ENCODE data around the gene ETFB. TPM values are rescaled to one million over a fixed set of nuclear protein-coding genes. Genes with fewer than 3 reads are reported as not detected.

Gene ETFB
- total and polyA plus RNA-seq, 7 donors: 59.5 to 361 (median 158) TPM

GRCh38 chr19:51301266-51301665 lies 64.9 kb downstream of the ETFB start:
- no peak overlapping the region for H3K4me3 ChIP-seq
- no peak for DNase-seq
- no peaks in the 10 kb centered on the region for H3K36me3 ChIP-seq
- H3K4me1 ChIP-seq: no peaks in the 10 kb centered on the region
- no peak for TF ChIP-seq EP300 (IDR thresholded peaks at IDR 0.05)
- TF ChIP-seq POLR2AphosphoS5 (IDR thresholded peaks at IDR 0.05): no peak
- TF ChIP-seq POLR2A (IDR thresholded peaks at IDR 0.05): no peak
- TF ChIP-seq, protein P1, sequence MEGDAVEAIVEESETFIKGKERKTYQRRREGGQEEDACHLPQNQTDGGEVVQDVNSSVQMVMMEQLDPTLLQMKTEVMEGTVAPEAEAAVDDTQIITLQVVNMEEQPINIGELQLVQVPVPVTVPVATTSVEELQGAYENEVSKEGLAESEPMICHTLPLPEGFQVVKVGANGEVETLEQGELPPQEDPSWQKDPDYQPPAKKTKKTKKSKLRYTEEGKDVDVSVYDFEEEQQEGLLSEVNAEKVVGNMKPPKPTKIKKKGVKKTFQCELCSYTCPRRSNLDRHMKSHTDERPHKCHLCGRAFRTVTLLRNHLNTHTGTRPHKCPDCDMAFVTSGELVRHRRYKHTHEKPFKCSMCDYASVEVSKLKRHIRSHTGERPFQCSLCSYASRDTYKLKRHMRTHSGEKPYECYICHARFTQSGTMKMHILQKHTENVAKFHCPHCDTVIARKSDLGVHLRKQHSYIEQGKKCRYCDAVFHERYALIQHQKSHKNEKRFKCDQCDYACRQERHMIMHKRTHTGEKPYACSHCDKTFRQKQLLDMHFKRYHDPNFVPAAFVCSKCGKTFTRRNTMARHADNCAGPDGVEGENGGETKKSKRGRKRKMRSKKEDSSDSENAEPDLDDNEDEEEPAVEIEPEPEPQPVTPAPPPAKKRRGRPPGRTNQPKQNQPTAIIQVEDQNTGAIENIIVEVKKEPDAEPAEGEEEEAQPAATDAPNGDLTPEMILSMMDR (IDR thresholded peaks at IDR 0.05): no peak
- WGBS, 2 donors: 66 to 80% methylated on average over 7 of the region's 7 CpGs
- peaks cover 0 to 13% (median 6%) of the 10 kb centered on the region in 4 donors for H3K9me3 ChIP-seq
- H3K27ac ChIP-seq: no peak overlapping the region
- peaks cover 0 to 8% (median 0%) of the 10 kb centered on the region in 3 donors for H3K27me3 ChIP-seq
- intact Hi-C loops (cut with DNase I): no loop called here

- no peak for DNase-seq
- TF ChIP-seq EP300 (IDR thresholded peaks at IDR 0.05) (no peak), POLR2AphosphoS5 (IDR thresholded peaks at IDR 0.05) (no peak), POLR2A (IDR thresholded peaks at IDR 0.05) (no peak)
- TF ChIP-seq, protein P1 (IDR thresholded peaks at IDR 0.05): no peak
- Histone ChIP-seq H3K4me1 (no peaks in the 10 kb centered on the region), H3K27me3 (peaks cover 0 to 36% (median 20%) of the 10 kb centered on the region in 3 donors), H3K27ac (no peak overlapping the region), H3K36me3 (no peaks in the 10 kb centered on the region), H3K4me3 (no peak overlapping the region), H3K9me3 (no peaks in the 10 kb centered on the region)
- intact Hi-C loops (cut with DNase I): no loop called here
- WGBS, 2 donors: 39 to 68% methylated on average over 5 of the region's 5 CpGs
Measured at GRCh38 chr19:51297406-51297805, 68.8 kb downstream of the ETFB start.

DNA sequence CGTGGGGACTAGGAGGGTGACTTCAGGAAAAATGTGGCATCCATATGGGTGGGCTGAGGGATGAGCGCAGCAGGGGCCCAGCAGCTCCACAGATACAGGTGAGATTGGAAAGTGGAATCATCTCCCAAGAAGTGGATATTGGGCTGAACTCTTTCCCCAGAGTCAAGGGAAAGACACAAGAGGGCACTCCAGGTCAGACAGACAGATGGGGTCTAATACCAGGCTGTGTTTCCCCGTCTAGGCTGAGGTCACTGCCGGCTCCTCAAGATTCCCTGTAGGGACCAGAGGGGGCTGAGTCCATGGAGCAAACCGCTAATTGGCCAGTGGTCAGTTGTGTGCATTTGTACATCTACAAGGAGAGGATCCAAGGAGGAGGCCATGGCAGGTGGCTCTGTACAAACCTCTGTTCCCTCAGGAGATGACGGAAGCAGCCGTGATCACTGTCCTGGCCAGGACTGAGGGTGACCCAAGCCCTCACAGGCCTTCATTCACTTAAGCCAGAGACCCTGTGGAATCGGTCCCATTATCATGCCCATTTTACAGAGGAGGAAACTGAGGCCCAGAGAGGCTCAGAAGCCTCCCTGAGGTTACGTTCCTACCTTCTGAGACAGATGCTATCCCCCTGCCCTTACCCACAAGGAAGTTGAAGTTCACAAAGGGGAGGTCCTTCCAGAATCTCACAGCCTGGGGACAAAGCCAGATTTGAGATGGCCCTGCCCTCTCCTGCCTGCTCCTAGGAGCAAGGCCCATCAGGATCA lies 69.7 kb downstream of the ETFB start:
- DNase-seq: no peak
- Histone ChIP-seq H3K27me3 (peaks cover 0 to 36% (median 20%) of the 10 kb centered on the region in 3 donors), H3K36me3 (no peaks in the 10 kb centered on the region), H3K4me1 (no peaks in the 10 kb centered on the region), H3K4me3 (no peak overlapping the region), H3K27ac (no peak overlapping the region), H3K9me3 (no peaks in the 10 kb centered on the region)
- WGBS, 2 donors: 57 to 61% methylated on average over 9 of the region's 9 CpGs
- intact Hi-C loops (cut with DNase I): no loop called here
- TF ChIP-seq EP300 (IDR thresholded peaks at IDR 0.05) (no peak), POLR2AphosphoS5 (IDR thresholded peaks at IDR 0.05) (no peak), POLR2A (IDR thresholded peaks at IDR 0.05) (no peak)
- TF ChIP-seq, protein P1 (IDR thresholded peaks at IDR 0.05): no peak

DNA sequence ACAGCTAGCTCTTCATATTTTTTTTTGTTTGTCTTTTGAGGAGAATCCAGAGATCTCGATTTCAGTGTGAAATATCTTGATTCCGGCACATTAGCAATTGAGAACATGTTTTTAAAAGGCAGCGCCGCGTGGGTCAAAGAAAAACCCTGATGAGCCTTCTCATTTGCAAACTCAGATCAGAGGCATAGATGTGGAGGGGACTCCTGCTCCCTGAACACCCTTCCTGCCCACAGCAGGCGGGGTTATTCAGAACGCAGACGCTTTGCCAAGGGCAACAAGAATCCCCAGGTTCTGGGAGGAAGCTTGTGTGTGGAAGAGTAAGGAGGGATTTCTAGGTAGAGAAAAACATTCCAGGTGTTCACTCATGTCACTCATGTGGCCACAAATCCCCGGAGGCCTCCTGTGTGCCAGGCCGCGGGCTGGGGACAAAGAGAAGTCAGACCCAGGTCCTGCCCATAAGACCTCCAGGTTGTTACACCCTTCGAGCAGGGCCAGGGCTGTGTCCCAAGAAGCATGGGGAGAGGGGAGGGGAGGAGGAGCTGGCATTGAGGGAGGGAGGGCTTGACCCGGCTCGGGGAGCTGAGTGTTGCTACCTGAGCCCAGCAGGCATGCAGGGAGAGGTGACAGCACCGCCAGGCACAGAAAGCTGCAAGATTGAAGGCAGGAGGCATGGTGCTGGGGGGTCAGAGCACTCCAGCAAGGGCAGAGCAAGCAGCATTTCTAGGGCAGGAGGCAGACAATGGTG lies 70.6 kb downstream of the ETFB start:
- H3K4me3 ChIP-seq: no peak overlapping the region
- H3K27me3 ChIP-seq: peaks cover 0 to 36% (median 20%) of the 10 kb centered on the region in 3 donors
- H3K9me3 ChIP-seq: peaks cover 0 to 2% (median 0%) of the 10 kb centered on the region in 4 donors
- TF ChIP-seq POLR2A (IDR thresholded peaks at IDR 0.05) (no peak), EP300 (IDR thresholded peaks at IDR 0.05) (no peak)
- TF ChIP-seq, protein P1 (IDR thresholded peaks at IDR 0.05): no peak
- 48 to 58% methylated on average over 15 of the region's 15 CpGs for WGBS, 2 donors
- no peaks in the 10 kb centered on the region for H3K4me1 ChIP-seq
- no peak overlapping the region for H3K27ac ChIP-seq
- no peak for DNase-seq
- H3K36me3 ChIP-seq: no peaks in the 10 kb centered on the region
- intact Hi-C loops (cut with DNase I): no loop called here

Other genes with a start within 250 kb of the ETFB start
- 1 to 10 TPM; 2.5 to 9.5 (median 7.0) TPM for gene SIGLEC9, start 241.5 kb downstream of the ETFB start, total RNA-seq
- gene SIGLEC9, start 241.5 kb downstream of the ETFB start, polyA plus RNA-seq: 1 to 10 TPM; 2.4 to 8.8 (median 2.9) TPM
- gene SIGLEC7, start 224.1 kb downstream of the ETFB start, total RNA-seq: 1 to 10 TPM; 1.1 to 3.0 (median 1.9) TPM
- 1 to 10 TPM; 1.8 to 8.3 (median 3.1) TPM for gene SIGLEC7, start 224.1 kb downstream of the ETFB start, polyA plus RNA-seq
- gene CD33, start 141.3 kb downstream of the ETFB start, total RNA-seq: 1 to 10 TPM; 2.5 to 7.1 (median 4.8) TPM
- 1 to 10 TPM; 3.6 to 8.1 (median 4.2) TPM for gene CD33, start 141.3 kb downstream of the ETFB start, polyA plus RNA-seq
- not detected for gene SIGLECL1, start 115.3 kb downstream of the ETFB start, total RNA-seq
- gene SIGLECL1, start 115.3 kb downstream of the ETFB start, polyA plus RNA-seq: not detected
- gene IGLON5, start 54.7 kb downstream of the ETFB start, total RNA-seq: 1 to 10 TPM in 1 of 4 donors, not detected in 3; 1.4 TPM
- gene IGLON5, start 54.7 kb downstream of the ETFB start, polyA plus RNA-seq: under 1 TPM in 1 of 3 donors, not detected in 2; 0.26 TPM
- 1 to 10 TPM in 1 of 4 donors, under 1 TPM in 3; 0.55 to 2.1 (median 0.70) TPM for gene VSIG10L, start 24.2 kb downstream of the ETFB start, total RNA-seq
- 1 to 10 TPM; 1.2 to 1.9 (median 1.4) TPM for gene VSIG10L, start 24.2 kb downstream of the ETFB start, polyA plus RNA-seq
- not detected for gene CLDND2, start 2.6 kb upstream of the ETFB start, total RNA-seq
- 1 to 10 TPM in 1 of 3 donors, under 1 TPM in 1, not detected in 1; 0.35 to 3.6 TPM for gene CLDND2, start 2.6 kb upstream of the ETFB start, polyA plus RNA-seq
- gene NKG7, start 6.3 kb upstream of the ETFB start, total RNA-seq: 1 to 10 TPM in 2 of 4 donors, not detected in 2; 1.2 to 3.0 TPM
- gene NKG7, start 6.3 kb upstream of the ETFB start, polyA plus RNA-seq: 10 to 100 TPM in 1 of 3 donors, 1 to 10 TPM in 1, not detected in 1; 3.2 to 14.5 TPM
- gene LIM2, start 21.6 kb upstream of the ETFB start, total RNA-seq: not detected
- not detected for gene LIM2, start 21.6 kb upstream of the ETFB start, polyA plus RNA-seq
- gene C19orf84, start 24.2 kb upstream of the ETFB start, total RNA-seq: not detected
- under 1 TPM in 1 of 3 donors, not detected in 2; 0.10 TPM for gene C19orf84, start 24.2 kb upstream of the ETFB start, polyA plus RNA-seq
- gene SIGLEC10, start 51.3 kb upstream of the ETFB start, total RNA-seq: 10 to 100 TPM in 1 of 4 donors, 1 to 10 TPM in 2, under 1 TPM in 1; 0.83 to 13.8 (median 2.5) TPM
- 10 to 100 TPM in 2 of 3 donors, 1 to 10 TPM in 1; 1.8 to 14.4 (median 11.8) TPM for gene SIGLEC10, start 51.3 kb upstream of the ETFB start, polyA plus RNA-seq
- gene SIGLEC8, start 92.1 kb upstream of the ETFB start, total RNA-seq: under 1 TPM in 1 of 4 donors, not detected in 3; 0.36 TPM
- gene SIGLEC8, start 92.1 kb upstream of the ETFB start, polyA plus RNA-seq: 1 to 10 TPM in 2 of 3 donors, under 1 TPM in 1; 0.60 to 4.9 (median 1.9) TPM
- gene CEACAM18, start 112.2 kb upstream of the ETFB start, total RNA-seq: not detected
- gene CEACAM18, start 112.2 kb upstream of the ETFB start, polyA plus RNA-seq: not detected
- under 1 TPM in 1 of 4 donors, not detected in 3; 0.16 TPM for gene SIGLEC12, start 135.4 kb upstream of the ETFB start, total RNA-seq
- gene SIGLEC12, start 135.4 kb upstream of the ETFB start, polyA plus RNA-seq: 10 to 100 TPM in 1 of 3 donors, under 1 TPM in 1, not detected in 1; 0.86 to 11.6 TPM
- 1 to 10 TPM in 2 of 4 donors, under 1 TPM in 2; 0.55 to 2.1 (median 1.4) TPM for gene SIGLEC6, start 165.3 kb upstream of the ETFB start, total RNA-seq
- under 1 TPM in 1 of 3 donors, not detected in 2; 0.64 TPM for gene SIGLEC6, start 165.3 kb upstream of the ETFB start, polyA plus RNA-seq
- 1 to 10 TPM; 3.3 to 5.8 (median 5.2) TPM for gene ZNF175, start 204.9 kb upstream of the ETFB start, total RNA-seq
- 1 to 10 TPM; 1.4 to 3.6 (median 3.6) TPM for gene ZNF175, start 204.9 kb upstream of the ETFB start, polyA plus RNA-seq